IPS-NIHi7 (cell line): ENCODE measurements around the gene KCNJ15.

ENCODE experiments used
- DNase-seq: peaks from one replicate; pipeline ENCODE4 v3.0.0; 2012; ENCODE audit warnings: mixed read lengths; ENCODE audit errors: extremely low spot score

KCNJ15 gene

GRCh38 chr21:38325731-38326420, 69.1 kb downstream of the KCNJ15 start:
- DNase-seq: no peak

- DNase-seq: no peak
These were observed 69.6 kb downstream of the KCNJ15 start for GRCh38 chr21:38326429-38326828.

- DNase-seq: no peak
These were observed 70.1 kb downstream of the KCNJ15 start for GRCh38 chr21:38326899-38327298.

- DNase-seq: no peak
These were observed 71.2 kb downstream of the KCNJ15 start for GRCh38 chr21:38327984-38328383.

- no peak for DNase-seq
These were observed 72.4 kb downstream of the KCNJ15 start for GRCh38 chr21:38329162-38329561.

GRCh38 chr21:38330666-38331065, 73.9 kb downstream of the KCNJ15 start:
- no peak for DNase-seq

- peak; percentile 63 for DNase-seq
These were observed 76.8 kb downstream of the KCNJ15 start for GRCh38 chr21:38333301-38334272.

GRCh38 chr21:38334866-38335265, 78.1 kb downstream of the KCNJ15 start:
- no peak for DNase-seq

- DNase-seq: no peak
These were observed 81.0 kb downstream of the KCNJ15 start for GRCh38 chr21:38337793-38338192.

- no peak for DNase-seq
These were observed 83.3 kb downstream of the KCNJ15 start for GRCh38 chr21:38340131-38340530.

- DNase-seq: no peak
These were observed 84.8 kb downstream of the KCNJ15 start for GRCh38 chr21:38341546-38342012.

- no peak for DNase-seq
These were observed 85.9 kb downstream of the KCNJ15 start for GRCh38 chr21:38342739-38343138.

- DNase-seq: no peak
These were observed 86.9 kb downstream of the KCNJ15 start for GRCh38 chr21:38343691-38344090.

GRCh38 chr21:38346286-38346685, 89.5 kb downstream of the KCNJ15 start:
- no peak for DNase-seq

- DNase-seq: no peak
These were observed 92.4 kb downstream of the KCNJ15 start for GRCh38 chr21:38349111-38349746.

- DNase-seq: no peak
These were observed 93.2 kb downstream of the KCNJ15 start for GRCh38 chr21:38349977-38350376.

GRCh38 chr21:38350684-38351083, 93.9 kb downstream of the KCNJ15 start:
- DNase-seq: no peak

- no peak for DNase-seq
These were observed 94.6 kb downstream of the KCNJ15 start for GRCh38 chr21:38351176-38351959.

- peak; percentile 46 for DNase-seq
These were observed 95.2 kb downstream of the KCNJ15 start for GRCh38 chr21:38351961-38352521.

GRCh38 chr21:38352536-38353219, 95.9 kb downstream of the KCNJ15 start:
- peak; percentile 77 for DNase-seq

- DNase-seq: no peak
These were observed 97.4 kb downstream of the KCNJ15 start for GRCh38 chr21:38354231-38354630.
